ENCODE results near the gene TRIM40.

The TRIM40 gene

DNA sequence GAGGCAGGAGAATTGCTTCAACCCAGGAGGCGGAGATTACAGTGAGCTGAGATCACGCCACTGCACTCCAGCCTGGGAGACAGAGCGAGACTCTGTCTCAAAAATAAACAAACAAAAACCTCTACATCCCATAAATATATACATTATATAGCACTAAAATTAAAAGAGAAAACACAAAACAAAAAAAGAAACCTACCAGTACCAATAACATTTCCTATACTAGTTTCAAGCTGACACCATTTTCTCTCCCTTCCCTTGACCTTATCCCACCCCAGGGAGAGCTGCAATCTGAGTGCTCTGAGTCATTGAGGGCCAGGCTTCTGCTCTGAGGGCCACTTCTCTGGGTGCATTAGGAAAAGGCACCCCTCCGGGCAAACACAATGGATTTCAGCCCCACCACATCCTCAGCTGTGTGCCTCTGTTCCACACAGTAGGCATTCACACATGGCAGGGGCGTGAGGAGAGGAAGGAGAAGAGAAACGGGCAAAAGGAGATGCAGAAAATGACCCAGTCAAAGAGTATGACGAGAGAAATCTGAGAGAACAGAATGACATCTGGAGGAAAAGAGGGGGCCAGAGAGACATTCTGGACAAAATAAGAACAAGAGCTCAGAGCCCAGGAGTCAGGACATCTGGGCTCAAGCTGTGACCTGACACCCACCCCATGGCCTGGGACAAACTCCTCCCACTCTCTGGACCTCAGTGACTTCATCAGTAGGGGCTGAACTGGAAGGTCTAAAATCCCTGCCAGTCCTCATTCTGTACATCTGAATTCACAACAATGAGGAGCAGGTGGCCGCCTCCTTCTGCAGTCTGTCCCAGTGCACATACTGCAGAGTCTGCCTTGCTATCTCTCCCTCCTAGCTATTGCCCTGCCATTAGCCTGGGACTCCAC lies 59.1 kb downstream of the TRIM40 start:
- no peak for DNase-seq
- in situ Hi-C loops (cut with HindIII; ENCODE audit: low pct_ligation_motif_present, low sequenced_read_pairs) = no loop called here
- H3K27ac ChIP-seq = no peak overlapping the region
- no peak overlapping the region for H3K4me3 ChIP-seq (ENCODE audit: low read depth, low read length)
- peaks cover 26% of the 10 kb centered on the region for H3K36me3 ChIP-seq (replicated peaks)
- no peaks in the 10 kb centered on the region for H3K27me3 ChIP-seq (replicated peaks)
- TF ChIP-seq, protein P1, sequence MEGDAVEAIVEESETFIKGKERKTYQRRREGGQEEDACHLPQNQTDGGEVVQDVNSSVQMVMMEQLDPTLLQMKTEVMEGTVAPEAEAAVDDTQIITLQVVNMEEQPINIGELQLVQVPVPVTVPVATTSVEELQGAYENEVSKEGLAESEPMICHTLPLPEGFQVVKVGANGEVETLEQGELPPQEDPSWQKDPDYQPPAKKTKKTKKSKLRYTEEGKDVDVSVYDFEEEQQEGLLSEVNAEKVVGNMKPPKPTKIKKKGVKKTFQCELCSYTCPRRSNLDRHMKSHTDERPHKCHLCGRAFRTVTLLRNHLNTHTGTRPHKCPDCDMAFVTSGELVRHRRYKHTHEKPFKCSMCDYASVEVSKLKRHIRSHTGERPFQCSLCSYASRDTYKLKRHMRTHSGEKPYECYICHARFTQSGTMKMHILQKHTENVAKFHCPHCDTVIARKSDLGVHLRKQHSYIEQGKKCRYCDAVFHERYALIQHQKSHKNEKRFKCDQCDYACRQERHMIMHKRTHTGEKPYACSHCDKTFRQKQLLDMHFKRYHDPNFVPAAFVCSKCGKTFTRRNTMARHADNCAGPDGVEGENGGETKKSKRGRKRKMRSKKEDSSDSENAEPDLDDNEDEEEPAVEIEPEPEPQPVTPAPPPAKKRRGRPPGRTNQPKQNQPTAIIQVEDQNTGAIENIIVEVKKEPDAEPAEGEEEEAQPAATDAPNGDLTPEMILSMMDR (IDR thresholded peaks at IDR 0.05; ENCODE audit: low read depth, low read length, missing control alignments) = no peak

DNA sequence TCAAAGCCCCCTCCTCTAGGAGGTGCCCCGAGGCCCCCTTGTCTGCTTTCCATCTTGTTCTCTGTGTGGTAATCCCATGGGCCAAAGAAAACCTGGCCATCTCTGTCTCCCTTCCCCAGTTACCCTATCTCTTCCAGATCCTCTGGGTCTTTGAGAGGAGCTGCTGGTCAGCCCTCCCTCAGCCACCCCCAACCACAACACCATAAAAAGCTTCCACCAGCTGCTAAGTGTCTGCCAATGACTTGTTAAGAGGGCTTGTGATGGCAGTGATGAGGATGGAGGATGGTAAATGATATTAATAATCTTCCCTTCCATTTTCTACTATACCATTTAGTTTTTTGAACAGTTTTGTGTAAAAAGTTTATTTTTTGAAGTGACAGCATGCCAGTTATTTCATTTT lies 60.0 kb downstream of the TRIM40 start:
- no peak overlapping the region for H3K4me3 ChIP-seq (ENCODE audit: low read depth, low read length)
- DNase-seq = no peak
- TF ChIP-seq, protein P1 (IDR thresholded peaks at IDR 0.05; ENCODE audit: low read depth, low read length, missing control alignments) = no peak
- no peak overlapping the region for H3K27ac ChIP-seq
- no peaks in the 10 kb centered on the region for H3K27me3 ChIP-seq (replicated peaks)
- in situ Hi-C loops (cut with HindIII; ENCODE audit: low pct_ligation_motif_present, low sequenced_read_pairs) = no loop called here
- H3K36me3 ChIP-seq (replicated peaks) = peaks cover 24% of the 10 kb centered on the region

DNA sequence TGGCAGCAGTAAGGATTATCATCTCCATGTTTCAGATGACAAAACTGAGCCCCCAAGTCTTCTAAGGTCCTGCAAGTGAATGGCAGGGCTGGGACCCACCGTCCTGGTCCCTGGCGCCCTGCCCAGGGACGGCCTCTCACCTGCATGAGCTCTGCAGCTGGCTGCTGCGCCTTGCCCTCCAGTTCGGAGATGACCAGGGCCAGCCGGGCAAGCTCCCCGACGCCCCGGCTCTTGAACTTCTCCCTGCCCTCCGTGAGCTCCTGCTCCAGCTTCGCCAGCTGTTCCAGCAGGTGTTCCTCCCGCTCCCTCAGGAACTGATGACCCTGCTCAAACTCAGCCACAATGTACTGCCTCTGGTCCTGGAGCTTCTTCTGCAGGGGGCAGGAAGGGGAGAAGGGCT lies 60.4 kb downstream of the TRIM40 start:
- TF ChIP-seq, protein P1 (IDR thresholded peaks at IDR 0.05; ENCODE audit: low read depth, low read length, missing control alignments) = no peak
- no peaks in the 10 kb centered on the region for H3K27me3 ChIP-seq (replicated peaks)
- H3K36me3 ChIP-seq (replicated peaks) = peaks cover 24% of the 10 kb centered on the region
- in situ Hi-C loops (cut with HindIII; ENCODE audit: low pct_ligation_motif_present, low sequenced_read_pairs) = no loop called here
- H3K27ac ChIP-seq = no peak overlapping the region
- DNase-seq = no peak
- no peak overlapping the region for H3K4me3 ChIP-seq (ENCODE audit: low read depth, low read length)
